Measurements from ENCODE around the gene SUN3.
A peak's percentile ranks its signal among the peaks of the same experiment; 100 is the strongest.
"Not testable (repeated sequence)": the region's sequence is repeated elsewhere in the genome, so short reads cannot be mapped to it uniquely, and the experiment has no call there.

SUN3 gene

GRCh38 chr7:47946581-47947354 is 82.1 kb downstream of the SUN3 start:
- DNase-seq (ENCODE audit: low read depth) = no peak
- no peak for TF ChIP-seq CTCF (conservative IDR thresholded peaks at IDR 0.05; ENCODE audit: low read length)
- no peak overlapping the region for H3K4me3 ChIP-seq (ENCODE audit: low read length)

- no peak overlapping the region for H3K4me3 ChIP-seq (ENCODE audit: low read length)
- TF ChIP-seq CTCF (conservative IDR thresholded peaks at IDR 0.05; ENCODE audit: low read length) = peak; percentile 82
- DNase-seq (ENCODE audit: low read depth) = peak; percentile 65
Observed at GRCh38 chr7:47945261-47946015, 83.5 kb downstream of the SUN3 start.

- DNase-seq (ENCODE audit: low read depth) = no peak
- no peak overlapping the region for H3K4me3 ChIP-seq (ENCODE audit: low read length)
- no peak; the same call in 1 of the 2 replicates for TF ChIP-seq CTCF (conservative IDR thresholded peaks at IDR 0.05; ENCODE audit: low read length)
Observed at GRCh38 chr7:47944536-47945260, 84.2 kb downstream of the SUN3 start.

GRCh38 chr7:47943676-47944474 is 85.0 kb downstream of the SUN3 start:
- no peak for TF ChIP-seq CTCF (conservative IDR thresholded peaks at IDR 0.05; ENCODE audit: low read length)
- no peak overlapping the region for H3K4me3 ChIP-seq (ENCODE audit: low read length)
- no peak for DNase-seq (ENCODE audit: low read depth)

- DNase-seq (ENCODE audit: low read depth); H3K4me3 ChIP-seq (ENCODE audit: low read length): not testable (repeated sequence)
Observed at GRCh38 chr7:47942651-47943050, 86.3 kb downstream of the SUN3 start.

- no peak for TF ChIP-seq CTCF (conservative IDR thresholded peaks at IDR 0.05; ENCODE audit: low read length)
- peak; percentile 56 for DNase-seq (ENCODE audit: low read depth)
- no peak overlapping the region for H3K4me3 ChIP-seq (ENCODE audit: low read length)
Observed at GRCh38 chr7:47942132-47942531, 86.8 kb downstream of the SUN3 start.
